ENCODE measurements around the gene CLSTN1.
"Not testable (repeated sequence)": the region's sequence is repeated elsewhere in the genome, so short reads cannot be mapped to it uniquely, and the experiment has no call there.

CLSTN1 gene

GRCh38 chr1:9824702-9825089 is 931 bp upstream of the CLSTN1 start:
- Mint-ChIP-seq H3K9me3 (no peaks in the 10 kb centered on the region), H3K27me3 (no peaks in the 10 kb centered on the region), H3K27ac (peak overlapping the region; percentile 66), H3K36me3 (no peaks in the 10 kb centered on the region), H3K4me1 (peaks cover 33% of the 10 kb centered on the region), H3K4me3 (peak overlapping the region; percentile 77)
- ATAC-seq = no peak

GRCh38 chr1:9823693-9823942 is 147 bp downstream of the CLSTN1 start:
- peak overlapping the region; percentile 73 for H3K4me3 Mint-ChIP-seq
- no peaks in the 10 kb centered on the region for H3K9me3 Mint-ChIP-seq
- H3K27me3 Mint-ChIP-seq = no peaks in the 10 kb centered on the region
- peaks cover 33% of the 10 kb centered on the region for H3K4me1 Mint-ChIP-seq
- peak; percentile 49 for ATAC-seq
- H3K27ac Mint-ChIP-seq = no peak overlapping the region
- no peaks in the 10 kb centered on the region for H3K36me3 Mint-ChIP-seq

- H3K9me3 Mint-ChIP-seq = no peaks in the 10 kb centered on the region
- ATAC-seq = peak; percentile 44
- peaks cover 33% of the 10 kb centered on the region for H3K4me1 Mint-ChIP-seq
- no peaks in the 10 kb centered on the region for H3K27me3 Mint-ChIP-seq
- H3K36me3 Mint-ChIP-seq = no peaks in the 10 kb centered on the region
- peak overlapping the region; percentile 62 for H3K27ac Mint-ChIP-seq
- peak overlapping the region; percentile 89 for H3K4me3 Mint-ChIP-seq
Observed at GRCh38 chr1:9822897-9823692, 670 bp downstream of the CLSTN1 start.

- H3K4me1 Mint-ChIP-seq = peaks cover 33% of the 10 kb centered on the region
- ATAC-seq = no peak
- H3K4me3 Mint-ChIP-seq = peak overlapping the region; percentile 89
- no peaks in the 10 kb centered on the region for H3K36me3 Mint-ChIP-seq
- no peaks in the 10 kb centered on the region for H3K9me3 Mint-ChIP-seq
- no peaks in the 10 kb centered on the region for H3K27me3 Mint-ChIP-seq
- peak overlapping the region; percentile 62 for H3K27ac Mint-ChIP-seq
Observed at GRCh38 chr1:9822490-9822889, 1.3 kb downstream of the CLSTN1 start.

- H3K27ac Mint-ChIP-seq = no peak overlapping the region
- H3K4me3 Mint-ChIP-seq = no peak overlapping the region
- H3K36me3 Mint-ChIP-seq = no peaks in the 10 kb centered on the region
- H3K4me1 Mint-ChIP-seq = peaks cover 33% of the 10 kb centered on the region
- no peaks in the 10 kb centered on the region for H3K9me3 Mint-ChIP-seq
- H3K27me3 Mint-ChIP-seq = no peaks in the 10 kb centered on the region
- no peak for ATAC-seq
Observed at GRCh38 chr1:9821710-9822109, 2.1 kb downstream of the CLSTN1 start.

GRCh38 chr1:9820521-9820920 is 3.2 kb downstream of the CLSTN1 start:
- Mint-ChIP-seq H3K4me1 (peaks cover 34% of the 10 kb centered on the region), H3K27ac (no peak overlapping the region), H3K27me3 (no peaks in the 10 kb centered on the region), H3K4me3 (no peak overlapping the region), H3K36me3 (no peaks in the 10 kb centered on the region), H3K9me3 (no peaks in the 10 kb centered on the region)
- no peak for ATAC-seq

GRCh38 chr1:9817734-9818133 is 6.0 kb downstream of the CLSTN1 start:
- no peaks in the 10 kb centered on the region for H3K36me3 Mint-ChIP-seq
- no peak for ATAC-seq
- H3K9me3 Mint-ChIP-seq = no peaks in the 10 kb centered on the region
- H3K27ac Mint-ChIP-seq = no peak overlapping the region
- no peaks in the 10 kb centered on the region for H3K27me3 Mint-ChIP-seq
- peaks cover 23% of the 10 kb centered on the region for H3K4me1 Mint-ChIP-seq
- H3K4me3 Mint-ChIP-seq = no peak overlapping the region

GRCh38 chr1:9816199-9816598 is 7.6 kb downstream of the CLSTN1 start:
- Mint-ChIP-seq H3K4me1 (peaks cover 17% of the 10 kb centered on the region), H3K4me3 (no peak overlapping the region), H3K36me3 (no peaks in the 10 kb centered on the region), H3K27ac (no peak overlapping the region), H3K27me3 (no peaks in the 10 kb centered on the region), H3K9me3 (no peaks in the 10 kb centered on the region)
- no peak for ATAC-seq

- Mint-ChIP-seq H3K27ac (no peak overlapping the region), H3K27me3 (no peaks in the 10 kb centered on the region), H3K4me1 (peaks cover 17% of the 10 kb centered on the region), H3K36me3 (peaks cover 6% of the 10 kb centered on the region), H3K4me3 (no peak overlapping the region), H3K9me3 (no peaks in the 10 kb centered on the region)
- no peak for ATAC-seq
Observed at GRCh38 chr1:9815150-9815549, 8.6 kb downstream of the CLSTN1 start.

- H3K27ac Mint-ChIP-seq = no peak overlapping the region
- H3K4me1 Mint-ChIP-seq = peaks cover 23% of the 10 kb centered on the region
- H3K36me3 Mint-ChIP-seq = peaks cover 6% of the 10 kb centered on the region
- no peak overlapping the region for H3K4me3 Mint-ChIP-seq
- no peak for ATAC-seq
- H3K27me3 Mint-ChIP-seq = no peaks in the 10 kb centered on the region
- no peaks in the 10 kb centered on the region for H3K9me3 Mint-ChIP-seq
Observed at GRCh38 chr1:9814619-9815018, 9.1 kb downstream of the CLSTN1 start.

GRCh38 chr1:9811239-9811966 is 12.4 kb downstream of the CLSTN1 start:
- H3K9me3 Mint-ChIP-seq = no peaks in the 10 kb centered on the region
- no peak overlapping the region for H3K27ac Mint-ChIP-seq
- H3K4me1 Mint-ChIP-seq = peaks cover 45% of the 10 kb centered on the region
- no peaks in the 10 kb centered on the region for H3K27me3 Mint-ChIP-seq
- H3K36me3 Mint-ChIP-seq = peaks cover 11% of the 10 kb centered on the region
- ATAC-seq = no peak
- no peak overlapping the region for H3K4me3 Mint-ChIP-seq

- peak overlapping the region; percentile 47 for H3K27ac Mint-ChIP-seq
- H3K4me1 Mint-ChIP-seq = peaks cover 47% of the 10 kb centered on the region
- H3K9me3 Mint-ChIP-seq = no peaks in the 10 kb centered on the region
- no peaks in the 10 kb centered on the region for H3K27me3 Mint-ChIP-seq
- no peak for ATAC-seq
- H3K4me3 Mint-ChIP-seq = no peak overlapping the region
- peaks cover 11% of the 10 kb centered on the region for H3K36me3 Mint-ChIP-seq
Observed at GRCh38 chr1:9809100-9809510, 14.7 kb downstream of the CLSTN1 start.

- Mint-ChIP-seq H3K4me1 (peaks cover 42% of the 10 kb centered on the region), H3K4me3 (no peak overlapping the region), H3K9me3 (no peaks in the 10 kb centered on the region), H3K36me3 (peaks cover 11% of the 10 kb centered on the region), H3K27ac (no peak overlapping the region), H3K27me3 (no peaks in the 10 kb centered on the region)
- ATAC-seq = no peak
Observed at GRCh38 chr1:9808459-9808858, 15.3 kb downstream of the CLSTN1 start.

- Mint-ChIP-seq H3K4me3 (no peak overlapping the region), H3K9me3 (no peaks in the 10 kb centered on the region), H3K36me3 (peaks cover 11% of the 10 kb centered on the region), H3K4me1 (peaks cover 49% of the 10 kb centered on the region), H3K27ac (peak overlapping the region; percentile 34), H3K27me3 (no peaks in the 10 kb centered on the region)
- ATAC-seq = no peak
Observed at GRCh38 chr1:9807541-9807940, 16.2 kb downstream of the CLSTN1 start.

GRCh38 chr1:9805972-9806371 is 17.8 kb downstream of the CLSTN1 start:
- ATAC-seq, H3K4me3 Mint-ChIP-seq, H3K27ac Mint-ChIP-seq, H3K9me3 Mint-ChIP-seq, H3K27me3 Mint-ChIP-seq: not testable (repeated sequence)
- H3K4me1 Mint-ChIP-seq = peaks cover 63% of the 10 kb centered on the region
- H3K36me3 Mint-ChIP-seq = peaks cover 11% of the 10 kb centered on the region

- peaks cover 6% of the 10 kb centered on the region for H3K36me3 Mint-ChIP-seq
- H3K4me3 Mint-ChIP-seq = no peak overlapping the region
- no peaks in the 10 kb centered on the region for H3K27me3 Mint-ChIP-seq
- peak overlapping the region; percentile 12 for H3K27ac Mint-ChIP-seq
- no peak for ATAC-seq
- peaks cover 59% of the 10 kb centered on the region for H3K4me1 Mint-ChIP-seq
- H3K9me3 Mint-ChIP-seq = no peaks in the 10 kb centered on the region
Observed at GRCh38 chr1:9805006-9805508, 18.7 kb downstream of the CLSTN1 start.
